K562 (cell line): ENCODE results near the gene GLCCI1. TPM values are rescaled to one million over a fixed set of nuclear protein-coding genes. Genes with fewer than 3 reads are reported as not detected.

ENCODE experiments used
- ASH1L ChIP-seq: fragments of 450-650 bp; IDR thresholded peaks from 2 replicates; pipeline ENCODE4 v1.6.1; 2018; ENCODE audit warnings: borderline replicate concordance, mild to moderate bottlenecking, low read depth; ENCODE audit not compliant: partially characterized antibody
- ATF7 ChIP-seq: fragments of 450-650 bp; IDR thresholded peaks from 2 replicates; pipeline ENCODE4 v1.7.1; 2014; ENCODE audit warnings: mild to moderate bottlenecking, moderate library complexity
- CBFB ChIP-seq: sonication (generic); formaldehyde crosslinking; IDR thresholded peaks from 2 replicates; pipeline ENCODE4 v1.4.0; 2020; ENCODE audit warnings: mild to moderate bottlenecking, missing genetic modification reagents
- CREB1 ChIP-seq, 2 experiments: sonication (generic) in 1 of 2; formaldehyde crosslinking in 1 of 2; IDR thresholded peaks; 2 replicates each; pipeline versions ENCODE4 v1.6.1 to v1.8.0; 2012 to 2022; ENCODE audit warnings: inconsistent platforms in 1 of 2, mild to moderate bottlenecking in 1 of 2, missing genetic modification reagents in 1 of 2, moderate library complexity in 1 of 2
- GATAD2A ChIP-seq: fragments of 450-650 bp; IDR thresholded peaks from 2 replicates; pipeline ENCODE4 v1.6.1; 2017
- KDM4B ChIP-seq, 2 experiments: fragments of 450-650 bp in 1 of 2; sonication (generic) in 1 of 2; IDR thresholded peaks; 2 replicates each; pipeline ENCODE4 v1.6.1; 2016 to 2017; ENCODE audit warnings: borderline replicate concordance in 2 of 2, antibody characterized with exemption in 1 of 2, low read depth in 1 of 2, mild to moderate bottlenecking in 1 of 2
- MEIS2 ChIP-seq: fragments of 450-650 bp; IDR thresholded peaks from 2 replicates; pipeline ENCODE4 v1.6.1; 2014; ENCODE audit warnings: mild to moderate bottlenecking; ENCODE audit not compliant: partially characterized antibody
- MNT ChIP-seq, 2 experiments: fragments of 450-650 bp; conservative IDR thresholded peaks; 2 replicates each; pipeline ENCODE4 v1.6.1; 2017; ENCODE audit warnings: mild to moderate bottlenecking in 2 of 2, moderate library complexity in 2 of 2
- MYBL2 ChIP-seq, 2 experiments: fragments of 450-650 bp in 1 of 2; sonication (generic) in 1 of 2; formaldehyde crosslinking in 1 of 2; IDR thresholded peaks; 2 replicates each; pipeline versions ENCODE4 v1.6.1 to v1.8.1; 2017 to 2022; ENCODE audit warnings: borderline replicate concordance in 1 of 2, inconsistent platforms in 1 of 2, low read depth in 1 of 2, mild to moderate bottlenecking in 1 of 2, missing genetic modification reagents in 1 of 2, moderate library complexity in 1 of 2
- NCOA2 ChIP-seq, 2 experiments: fragments of 450-650 bp; IDR thresholded peaks; 2 replicates each; pipeline ENCODE4 v1.6.1; 2018; ENCODE audit warnings: mild to moderate bottlenecking in 2 of 2, moderate library complexity in 1 of 2; ENCODE audit not compliant: partially characterized antibody in 2 of 2
- NCOR1 ChIP-seq: fragments of 450-650 bp; IDR thresholded peaks from 2 replicates; pipeline ENCODE4 v1.6.1; 2016; ENCODE audit warnings: mild to moderate bottlenecking, moderate library complexity
- NR2C2 ChIP-seq, 2 experiments: fragments of 200-800 bp in 1 of 2; sonication (Bioruptor generic) in 1 of 2; sonication (generic) in 1 of 2; formaldehyde crosslinking in 1 of 2; IDR thresholded peaks; 2 replicates each; pipeline versions ENCODE4 v1.6.1 to v1.8.0; 2016 to 2022; ENCODE audit warnings: mild to moderate bottlenecking in 1 of 2, missing compliant biosample characterization in 1 of 2, missing genetic modification characterization in 1 of 2, missing genetic modification reagents in 1 of 2
- PHF20 ChIP-seq: fragments of 450-650 bp; IDR thresholded peaks from 2 replicates; pipeline ENCODE4 v1.6.1; 2018; ENCODE audit not compliant: partially characterized antibody
- PHF8 ChIP-seq: fragments of 200-600 bp; sonication (generic); IDR thresholded peaks from 2 replicates; pipeline ENCODE4 v1.6.1; 2012; ENCODE audit warnings: mixed run types, mild to moderate bottlenecking, inconsistent platforms, low read length, moderate library complexity, borderline replicate concordance
- POLR2B ChIP-seq: fragments of 450-650 bp; IDR thresholded peaks from 2 replicates; pipeline ENCODE4 v1.6.1; 2018; ENCODE audit warnings: low read depth; ENCODE audit not compliant: partially characterized antibody
- RBFOX2 ChIP-seq: fragments of 200-400 bp; formaldehyde crosslinking; IDR thresholded peaks from 2 replicates; pipeline ENCODE4 v1.6.1; 2017; ENCODE audit warnings: low read depth, mild to moderate bottlenecking, low read length, moderate library complexity
- SAFB ChIP-seq: fragments of 200-400 bp; formaldehyde crosslinking; IDR thresholded peaks from 2 replicates; pipeline ENCODE4 v1.6.1; 2017; ENCODE audit warnings: low read depth, low read length, borderline replicate concordance
- SP1 ChIP-seq: sonication (generic); formaldehyde crosslinking; IDR thresholded peaks from 2 replicates; pipeline ENCODE4 v1.8.1; 2022; ENCODE audit warnings: mild to moderate bottlenecking, missing genetic modification reagents
- TBP ChIP-seq: optimal IDR thresholded peaks from 2 replicates; pipeline ENCODE3; 2011; ENCODE audit warnings: low read depth, low read length, improper control_type of control experiment
- ZBTB7A ChIP-seq: IDR thresholded peaks from 2 replicates; pipeline ENCODE4 v1.6.1; 2011; ENCODE audit warnings: low read depth, mild to moderate bottlenecking, low read length, moderate library complexity, borderline replicate concordance; ENCODE audit not compliant: control insufficient read depth
- ZNF639 ChIP-seq, 2 experiments: fragments of 200-800 bp in 1 of 2; sonication (Bioruptor generic) in 1 of 2; sonication (generic) in 1 of 2; formaldehyde crosslinking in 1 of 2; IDR thresholded peaks in 1 of 2; conservative IDR thresholded peaks in 1 of 2; 2 replicates each; pipeline versions ENCODE4 v1.5.0 to v1.6.1; 2016 to 2020; ENCODE audit warnings: missing compliant biosample characterization in 1 of 2, missing genetic modification characterization in 1 of 2, missing genetic modification reagents in 1 of 2
- ZNF780A ChIP-seq: fragments of 250-450 bp; sonication (Bioruptor Pico); IDR thresholded peaks from 2 replicates; pipeline ENCODE4 v1.5.0; 2021; ENCODE audit warnings: mild to moderate bottlenecking
- polyA plus RNA-seq, 8 experiments: library from polyadenylated mRNA; depleted of rRNA in 4 of 8; stranded (reverse) in 5 of 8; unstranded in 3 of 8; fragments of >200 nt; fragmentation: Nextera tagmentation in 2 of 8; fragmentation: Illumina TruSeq in 1 of 8; extraction: Ambion mirVana in 2 of 8; extraction: Trizol in 1 of 8; gene quantifications; 2 replicates each; pipeline versions ENCODE4 v1.2.1 to v1.2.3, GENCODE V29; 2011 to 2014; ENCODE audit warnings: inconsistent platforms in 1 of 8, missing spikeins in 1 of 8
- total RNA-seq, 7 experiments: library from RNA; depleted of rRNA in 6 of 7; stranded (reverse); fragments of >200 nt in 6 of 7; fragmentation: Illumina TruSeq in 2 of 7; extraction: Trizol in 2 of 7; gene quantifications; 2 replicates each; pipeline versions ENCODE4 v1.2.1 to v1.2.3, GENCODE V29; 2011 to 2021; ENCODE audit warnings: low replicate concordance in 1 of 7
- TF ChIP-seq, protein P1 (sequence below): fragments of 250-450 bp; sonication (Bioruptor Pico); IDR thresholded peaks from 2 replicates; pipeline ENCODE4 v1.9.0; 2021; ENCODE audit warnings: mild to moderate bottlenecking

GLCCI1 gene
- total and polyA plus RNA-seq, 9 of the 15 experiments (the other 6 are each of a cell fraction or from before 2014, with no cell fraction given), result 2.7 to 11.9 (median 7.2) TPM

DNA sequence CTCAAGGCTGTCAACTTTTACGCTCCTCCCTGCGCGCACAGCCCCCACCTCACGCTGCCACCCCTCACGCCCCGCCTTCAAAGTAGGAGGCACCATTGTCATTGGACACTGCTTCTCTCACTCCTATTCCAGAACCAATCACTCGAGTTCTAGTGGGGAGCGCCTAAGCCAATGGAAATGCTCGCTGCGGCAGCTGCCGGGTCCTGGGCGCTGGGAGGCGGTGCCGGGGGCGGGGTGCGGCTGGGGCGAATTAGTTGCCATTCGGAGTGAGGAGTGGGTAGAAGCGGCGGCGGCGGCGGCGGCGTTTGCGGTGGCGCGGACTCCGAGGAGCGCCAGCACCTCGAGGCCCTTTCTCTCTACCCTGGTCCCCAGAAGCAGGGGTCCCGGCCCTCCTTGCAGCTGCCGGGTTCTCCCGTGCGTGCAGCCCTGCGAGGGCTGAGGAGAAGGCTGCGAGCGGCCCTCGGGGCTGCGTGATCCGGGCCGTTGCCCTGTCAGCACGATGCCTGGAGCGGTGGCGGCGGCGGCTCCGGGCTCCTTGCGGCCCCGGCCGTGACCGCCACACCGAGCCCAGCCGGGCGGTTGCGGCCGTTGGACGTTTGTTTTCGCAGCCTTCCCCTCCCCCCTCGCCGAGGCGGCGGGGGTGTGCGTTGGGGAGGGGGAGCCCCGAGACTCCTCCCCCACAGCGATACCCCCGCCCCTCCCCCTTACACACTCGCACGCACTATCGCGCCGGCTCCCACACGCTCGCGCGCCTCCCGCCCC is at the start of gene GLCCI1 (continued):
- TF ChIP-seq SAFB, result 0 out of 2 replicates have a peak, but pooled peaks have one; percentile 53
- TF ChIP-seq ASH1L, result peak; percentile 97
- peak; percentile 44 for TF ChIP-seq NCOR1
- no peak for TF ChIP-seq NR2C2 (CRISPR knock-in tag; IDR thresholded peaks at IDR 0.05)
- TF ChIP-seq NR2C2 (tag; IDR thresholded peaks at IDR 0.05), result peak; percentile 38; the same call in 1 of the 2 replicates
- TF ChIP-seq CBFB, result peak; percentile 20; the same call in 1 of the 2 replicates
- peak; percentile 62; the same call in 1 of the 2 replicates for TF ChIP-seq MYBL2 (IDR thresholded peaks at IDR 0.05; ENCODE audit: low read depth)
- no peak for TF ChIP-seq MYBL2 (CRISPR knock-in tag; IDR thresholded peaks at IDR 0.05; ENCODE audit: borderline replicate concordance)
- TF ChIP-seq, protein P1, sequence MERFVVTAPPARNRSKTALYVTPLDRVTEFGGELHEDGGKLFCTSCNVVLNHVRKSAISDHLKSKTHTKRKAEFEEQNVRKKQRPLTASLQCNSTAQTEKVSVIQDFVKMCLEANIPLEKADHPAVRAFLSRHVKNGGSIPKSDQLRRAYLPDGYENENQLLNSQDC, result peak; percentile 81; the same call in 1 of the 2 replicates
- peak in 1 of 2 experiments; percentile 81; a peak in 2 of 4 replicates for TF ChIP-seq ZNF639 (CRISPR knock-in tag; conservative IDR thresholded peaks at IDR 0.05 in 1 of 2, IDR thresholded peaks at IDR 0.05 in 1 of 2)
- peak; percentile 78 for TF ChIP-seq POLR2B
- no peak for TF ChIP-seq GATAD2A
- peak; percentile 90; the same call in 1 of the 2 replicates for TF ChIP-seq PHF8
- TF ChIP-seq TBP, result peak; percentile 55
- TF ChIP-seq NCOA2 (IDR thresholded peaks at IDR 0.05; ENCODE audit: partially characterized antibody in 2 of 2), result no peak
- TF ChIP-seq CREB1 (IDR thresholded peaks at IDR 0.05), result peak; percentile 53; the same call in 1 of the 2 replicates
- TF ChIP-seq CREB1 (CRISPR knock-in tag; IDR thresholded peaks at IDR 0.05), result peak; percentile 37; the same call in 1 of the 2 replicates
- TF ChIP-seq MEIS2, result peak; percentile 54
- TF ChIP-seq MNT (conservative IDR thresholded peaks at IDR 0.05), result peak; percentile 25 to 71; a peak in 3 of 4 replicates
- peak; percentile 94 for TF ChIP-seq RBFOX2
- peak; percentile 52 for TF ChIP-seq PHF20
- no peak for TF ChIP-seq ZNF780A (CRISPR knock-in tag)
- TF ChIP-seq KDM4B (IDR thresholded peaks at IDR 0.05; ENCODE audit: borderline replicate concordance in 2 of 2, low read depth in 1 of 2), result peak in 1 of 2 experiments; percentile 66; a peak in 1 of 4 replicates
- peak; percentile 93 for TF ChIP-seq SP1 (CRISPR knock-in tag)
- peak; percentile 72; the same call in 1 of the 2 replicates for TF ChIP-seq ZBTB7A
- peak; percentile 64 for TF ChIP-seq ATF7
